M059J (cell line): ENCODE measurements around the gene UBE2J2. TPM values are rescaled to one million over a fixed set of nuclear protein-coding genes. Genes with fewer than 3 reads are reported as not detected.
A peak's percentile ranks its signal among the peaks of the same experiment; 100 is the strongest.

ENCODE experiments used
- DNase-seq: peaks from one replicate; pipeline ENCODE4 v3.0.0-alpha.2; 2012; ENCODE audit warnings: low read depth
- total RNA-seq: library from RNA; depleted of rRNA; stranded (reverse); fragments of >200 nt; shearing (Covaris generic); gene quantifications from 2 replicates; pipeline ENCODE4 v1.2.3, GENCODE V29; 2014

The UBE2J2 gene
- total RNA-seq, 1 experiment from 2014 or later: 59.5 TPM

DNA sequence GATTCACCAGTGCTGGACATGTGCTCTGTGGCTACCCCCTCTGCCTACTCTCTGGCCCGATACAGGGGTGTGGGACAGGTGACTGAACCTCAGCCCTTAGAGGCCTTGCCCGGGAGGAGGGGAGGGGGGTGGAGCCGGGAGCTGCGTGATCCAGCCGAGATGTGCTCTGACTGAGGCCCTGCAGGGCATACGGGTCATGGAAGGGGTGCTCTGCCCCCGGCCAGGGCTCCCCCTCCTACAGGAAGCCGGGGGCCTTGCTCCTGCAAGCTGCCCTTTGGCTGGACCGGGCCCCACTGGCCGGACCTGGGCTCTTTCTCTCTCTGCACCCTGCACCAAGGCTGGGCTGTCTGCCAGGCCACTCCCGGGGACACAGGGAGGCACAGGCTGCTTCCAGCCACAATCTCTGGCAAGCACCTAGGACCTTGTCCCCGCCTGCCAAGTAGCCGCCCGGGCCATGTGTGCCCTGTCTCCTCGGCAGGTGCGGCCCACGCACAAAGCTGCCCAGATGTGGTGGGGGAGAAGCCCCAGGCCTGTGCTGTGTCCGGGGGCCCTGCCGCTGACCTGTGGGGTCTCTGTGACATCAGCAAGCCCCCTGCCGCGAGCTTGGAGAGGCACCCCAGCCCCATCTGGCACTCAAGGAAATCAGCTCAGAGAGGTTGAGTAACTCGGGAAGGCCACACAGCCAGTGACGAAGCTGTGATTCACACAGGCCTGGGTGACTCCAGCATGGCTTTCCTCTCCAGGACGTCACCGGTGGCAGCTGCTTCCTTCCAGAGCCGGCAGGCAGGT, 8.1 kb upstream of the UBE2J2 start:
- peak; percentile 84 for DNase-seq

DNA sequence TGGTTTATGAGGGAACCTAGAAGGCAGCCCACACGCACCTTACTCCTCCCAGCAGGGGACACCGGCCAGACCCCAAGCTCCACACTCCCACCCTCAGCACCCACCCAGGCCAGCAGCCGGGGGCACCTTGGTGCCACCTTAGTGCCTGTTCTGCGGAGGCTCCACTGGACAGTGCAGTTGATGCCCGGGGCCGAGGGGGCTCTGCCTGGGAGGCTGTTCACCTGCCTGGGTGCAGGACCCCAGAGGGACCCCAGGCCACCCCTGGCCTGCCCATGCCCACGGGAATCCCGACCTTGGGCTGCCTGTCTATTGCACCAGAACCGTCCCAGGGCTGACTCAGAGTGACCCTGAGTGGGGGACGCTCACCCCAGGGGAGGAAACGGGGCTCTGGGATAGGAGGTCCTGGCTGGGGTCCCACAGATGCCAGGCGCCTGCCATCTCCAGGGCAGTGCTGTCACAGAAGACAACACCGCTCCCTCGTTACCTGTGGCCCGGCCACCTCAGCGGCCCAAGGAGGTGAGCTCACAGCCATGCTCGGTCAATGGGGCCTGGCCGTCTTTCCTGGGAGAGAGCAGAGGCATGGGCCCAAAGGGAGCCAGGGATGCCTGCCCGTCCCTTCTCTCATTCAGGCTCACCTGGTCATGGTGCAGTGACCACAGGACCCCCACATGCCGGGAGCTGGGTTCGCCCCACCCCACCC, 7.3 kb upstream of the UBE2J2 start:
- DNase-seq: no peak

DNA sequence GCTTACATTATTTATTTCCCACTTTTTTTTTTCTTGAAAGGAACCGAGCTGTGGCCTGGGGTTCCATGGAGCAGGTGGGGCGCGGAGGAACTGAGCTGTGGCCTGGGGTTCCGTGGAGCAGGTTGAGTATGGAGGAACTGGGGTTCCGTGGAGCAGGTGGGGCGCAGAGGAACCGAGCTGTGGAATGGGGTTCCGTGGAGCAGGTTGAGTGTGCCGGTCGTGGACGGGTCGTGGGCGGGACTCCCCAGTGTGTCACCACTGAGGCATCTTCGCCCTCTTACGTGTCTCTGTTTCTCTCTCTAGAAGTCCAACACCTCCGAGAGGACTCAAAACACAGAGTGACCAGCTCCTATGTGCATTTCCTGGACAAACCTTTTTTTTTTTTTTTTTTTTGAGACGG, 5.4 kb upstream of the UBE2J2 start:
- DNase-seq: no peak

DNA sequence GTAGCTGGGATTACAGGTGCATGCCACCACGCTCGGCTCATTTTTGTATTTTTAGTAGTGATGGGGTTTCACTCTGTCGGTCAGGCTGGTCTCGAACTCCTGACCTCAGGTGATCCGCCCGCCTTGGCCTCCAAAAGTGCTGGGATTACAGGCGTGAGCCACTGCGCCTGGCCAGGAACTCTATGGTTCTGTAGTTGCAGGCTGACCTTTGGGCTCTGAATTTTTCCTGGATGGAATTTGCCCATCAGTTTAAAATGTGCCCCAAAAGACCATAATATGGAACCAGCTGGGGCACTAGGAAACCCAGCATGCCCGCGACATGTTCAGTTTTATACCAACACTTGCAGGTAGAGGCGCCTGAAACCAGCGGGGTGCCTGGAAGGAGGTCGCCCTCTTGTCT, 5.0 kb upstream of the UBE2J2 start:
- no peak for DNase-seq

DNA sequence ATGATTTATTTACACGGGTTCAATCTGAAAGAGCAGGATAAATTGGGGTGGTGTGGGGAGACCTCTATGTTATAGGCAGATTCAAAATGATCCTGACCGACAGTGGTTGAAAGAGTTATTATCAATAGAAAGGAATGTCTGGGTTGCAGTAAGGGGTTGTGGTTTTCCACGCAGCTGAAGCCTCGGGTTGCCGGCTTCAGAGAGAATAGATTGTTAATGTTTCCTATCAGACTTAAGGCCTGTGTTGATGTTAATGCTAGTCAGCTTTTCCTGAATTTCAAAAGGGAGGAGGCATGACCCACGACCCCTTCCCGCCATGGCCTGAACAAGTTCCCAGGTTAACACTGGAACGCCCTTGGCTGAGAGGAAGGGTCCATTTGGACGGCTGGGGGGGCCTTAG, 2.2 kb upstream of the UBE2J2 start:
- no peak for DNase-seq

DNA sequence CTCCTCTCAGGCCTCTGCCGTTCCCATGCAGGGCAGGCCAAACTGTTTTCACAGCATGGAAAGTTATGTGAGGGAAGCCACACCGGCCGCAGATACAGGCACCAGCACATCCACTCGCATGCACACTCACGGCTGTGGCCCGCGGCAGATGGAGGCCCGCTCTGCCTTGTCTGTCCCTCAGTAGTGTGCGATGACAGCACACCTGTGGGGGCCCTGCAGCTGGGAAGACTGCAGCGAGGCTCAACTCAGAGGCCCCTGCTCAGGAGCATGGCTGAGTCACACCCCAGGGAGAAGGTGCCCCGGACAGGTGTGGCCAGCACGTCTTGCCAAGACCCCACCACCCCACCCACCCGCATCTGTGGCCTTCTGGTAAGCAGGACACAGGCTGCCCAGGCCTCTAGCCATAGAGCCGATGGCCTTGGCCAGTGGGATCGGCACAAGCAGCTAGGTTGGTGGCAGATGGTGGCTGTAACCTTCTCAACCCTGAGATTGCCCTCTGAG, 1.3 kb upstream of the UBE2J2 start:
- DNase-seq: no peak

DNA sequence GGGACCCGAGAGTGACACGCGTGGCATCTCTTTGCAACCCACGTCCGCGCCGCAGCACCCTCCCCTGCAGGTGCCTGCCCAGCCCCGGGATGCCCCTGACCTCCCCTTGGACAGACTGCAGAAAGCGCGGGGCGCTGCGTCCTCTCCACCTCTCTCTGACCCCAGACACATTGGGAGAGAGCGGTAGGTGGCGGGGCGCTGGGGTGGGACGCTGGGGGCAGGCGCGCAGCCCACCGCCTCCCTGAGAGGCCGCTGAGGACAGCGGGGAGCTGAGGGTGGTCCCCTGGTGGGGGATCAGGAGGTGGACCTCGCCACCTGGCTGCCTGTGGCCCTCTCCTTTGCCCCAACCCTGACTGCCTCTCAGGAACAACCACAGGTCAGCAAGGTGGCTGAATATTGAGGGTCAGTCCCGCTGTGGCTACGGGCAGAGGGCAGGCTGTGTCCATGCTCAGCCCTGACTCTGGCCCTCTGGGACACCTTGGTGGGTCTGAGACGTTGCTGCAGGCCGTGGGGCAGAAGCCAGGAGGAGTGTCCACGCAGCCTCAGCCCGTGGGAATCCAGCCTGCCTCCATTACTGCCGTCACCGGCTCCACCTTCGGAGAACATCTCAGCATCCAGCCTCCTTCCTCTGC, 761 bp upstream of the UBE2J2 start:
- DNase-seq: no peak

DNA sequence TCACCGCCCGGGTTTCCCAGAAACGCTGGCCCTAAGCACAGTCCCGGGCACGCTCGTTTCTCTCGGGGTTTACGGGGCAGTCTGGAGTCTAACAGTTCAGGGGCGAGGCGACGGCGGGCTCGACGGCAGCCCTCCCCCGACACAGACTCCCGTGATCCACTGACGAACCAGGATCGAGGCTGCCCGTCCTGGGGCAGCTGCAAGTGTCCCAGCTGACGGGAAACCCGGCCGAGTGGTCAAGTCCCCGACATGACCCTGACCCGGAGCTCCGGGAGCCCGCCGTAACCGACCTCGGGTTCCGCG, 494 bp downstream of the UBE2J2 start:
- DNase-seq: no peak

DNA sequence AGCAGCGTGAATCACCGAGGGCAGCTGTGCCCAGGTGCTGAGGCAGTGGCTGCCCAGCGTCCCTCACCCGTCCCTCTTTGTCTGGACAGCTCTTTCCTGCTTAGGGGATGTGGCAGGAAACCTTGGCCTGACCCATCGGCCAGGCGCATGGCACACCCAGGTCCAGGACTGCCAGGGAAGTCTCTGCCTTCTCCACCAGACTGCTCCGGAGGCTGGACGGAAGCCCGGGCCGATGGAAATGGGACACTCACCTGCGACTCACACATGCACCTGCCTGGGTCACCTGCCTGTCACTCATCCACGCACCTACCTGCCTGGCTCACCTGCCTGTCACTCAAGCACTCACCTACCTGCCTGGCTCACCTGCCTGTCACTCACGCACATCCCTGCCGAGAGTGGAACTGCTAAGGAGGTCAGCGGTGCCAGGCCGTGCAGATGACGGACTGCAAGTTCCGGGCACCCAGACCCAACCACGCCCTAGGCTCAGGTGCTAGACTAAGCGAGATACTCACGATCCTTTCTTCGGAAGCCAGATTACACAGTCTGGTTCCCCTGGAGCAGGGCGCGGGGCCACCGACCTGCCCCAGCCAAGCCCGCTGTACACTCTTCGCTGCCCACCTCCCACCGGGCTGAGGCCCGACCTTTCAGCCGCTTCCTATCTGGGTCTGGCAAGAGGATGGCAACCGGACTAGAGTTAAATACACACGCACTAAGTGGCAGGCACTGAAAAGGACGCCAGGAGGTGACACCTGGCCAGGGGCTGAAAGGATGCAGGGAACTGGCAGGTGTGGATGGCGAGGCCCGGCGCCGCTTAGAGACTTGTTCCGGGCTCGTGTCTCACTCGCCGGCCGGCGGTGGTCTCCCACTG, 1.1 kb downstream of the UBE2J2 start:
- no peak for DNase-seq

DNA sequence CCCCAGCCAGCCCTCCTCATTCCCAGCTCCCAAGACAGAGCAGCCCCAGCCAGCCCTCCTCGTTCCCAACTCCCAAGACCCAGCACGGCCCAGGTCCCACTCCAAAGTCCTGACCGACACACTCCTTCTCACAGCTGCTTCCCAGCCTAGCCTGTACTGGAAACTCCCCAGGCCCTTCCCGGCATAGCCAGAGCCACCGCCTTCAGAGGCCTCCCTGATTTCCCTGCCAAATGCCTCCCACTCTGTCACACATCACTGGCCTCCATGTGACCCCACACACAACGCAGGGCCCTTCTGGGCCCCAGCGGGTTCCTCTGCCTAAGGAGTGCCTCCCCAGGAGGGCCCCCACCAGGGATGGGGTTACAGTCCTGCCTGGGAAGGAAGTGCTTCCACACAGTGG, 2.8 kb downstream of the UBE2J2 start:
- DNase-seq: no peak

DNA sequence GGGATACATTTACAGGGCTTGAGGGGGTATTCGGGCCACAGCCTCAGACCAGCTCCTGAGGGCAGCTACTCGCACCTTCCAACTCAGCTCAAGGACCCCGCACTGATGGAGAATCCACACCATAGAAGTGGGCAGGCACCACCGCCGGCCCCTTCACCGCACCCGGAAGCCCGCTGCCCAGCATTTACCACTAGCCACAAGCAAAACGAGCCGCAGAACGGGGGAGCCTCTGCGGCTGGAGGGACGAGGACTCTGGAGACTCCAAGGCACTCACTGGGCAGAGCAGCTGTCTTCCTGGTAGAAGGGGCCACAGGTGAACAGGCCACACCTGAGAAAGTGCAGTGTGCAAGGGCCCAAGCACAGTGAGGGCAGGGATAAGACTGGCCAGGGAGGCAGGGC, 5.4 kb downstream of the UBE2J2 start:
- no peak for DNase-seq

DNA sequence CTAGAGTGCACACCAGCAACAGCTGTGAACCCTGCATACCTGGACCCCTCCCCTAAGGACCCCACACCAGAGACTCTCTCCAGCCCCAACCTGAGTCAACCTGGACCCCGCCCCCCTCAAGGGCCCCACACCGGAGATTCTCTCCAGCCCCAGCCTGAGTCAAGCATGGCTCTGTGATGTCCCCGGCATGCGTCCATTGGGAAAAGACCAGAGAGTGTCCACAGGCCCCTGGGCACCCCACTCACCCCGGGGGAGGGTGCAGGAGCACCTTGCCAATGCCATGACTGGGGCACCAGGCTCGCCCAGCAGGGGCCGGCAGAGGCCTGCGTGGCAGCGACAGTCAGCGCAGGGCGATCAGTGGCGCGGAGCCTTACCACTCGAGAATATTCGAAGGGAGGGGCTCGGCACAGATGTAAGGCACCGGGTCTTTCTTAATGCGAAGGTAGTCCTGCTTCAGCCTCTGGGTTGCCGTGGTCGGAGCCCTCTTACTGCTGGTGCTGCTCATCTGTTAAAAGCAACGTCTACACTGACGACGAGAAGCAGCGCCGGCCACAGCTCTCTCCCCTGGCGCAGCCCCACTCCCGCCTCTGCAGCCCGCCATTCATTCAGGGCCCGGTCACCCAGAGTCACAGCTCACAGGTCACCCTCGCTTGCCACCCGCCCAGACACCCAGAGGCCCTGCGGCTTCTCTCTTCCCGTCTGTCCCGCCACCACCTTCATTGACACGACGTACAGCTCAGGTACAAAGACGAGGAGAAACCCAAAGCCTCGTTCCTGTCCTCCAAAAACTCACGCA, 6.0 kb downstream of the UBE2J2 start:
- no peak for DNase-seq

DNA sequence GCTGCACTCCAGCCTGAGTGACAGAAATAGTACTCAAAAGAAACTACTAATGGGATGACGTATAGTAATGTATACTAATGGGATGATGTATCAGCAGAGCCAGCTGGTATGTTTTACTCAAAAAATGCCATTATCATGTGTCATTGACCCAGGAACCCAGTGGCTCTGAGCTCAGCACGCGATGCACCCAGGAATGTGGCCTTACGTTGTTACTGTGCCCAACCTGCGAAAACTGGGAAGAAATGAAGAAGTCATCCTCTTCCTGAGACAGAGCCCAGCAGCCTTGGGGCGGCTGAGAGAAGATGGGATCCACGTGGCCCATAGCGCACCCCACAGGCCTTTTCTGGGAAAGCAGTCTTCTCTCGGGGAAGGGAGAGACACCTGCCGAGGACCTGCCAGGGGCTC, 8.8 kb downstream of the UBE2J2 start:
- DNase-seq: peak; percentile 99

DNA sequence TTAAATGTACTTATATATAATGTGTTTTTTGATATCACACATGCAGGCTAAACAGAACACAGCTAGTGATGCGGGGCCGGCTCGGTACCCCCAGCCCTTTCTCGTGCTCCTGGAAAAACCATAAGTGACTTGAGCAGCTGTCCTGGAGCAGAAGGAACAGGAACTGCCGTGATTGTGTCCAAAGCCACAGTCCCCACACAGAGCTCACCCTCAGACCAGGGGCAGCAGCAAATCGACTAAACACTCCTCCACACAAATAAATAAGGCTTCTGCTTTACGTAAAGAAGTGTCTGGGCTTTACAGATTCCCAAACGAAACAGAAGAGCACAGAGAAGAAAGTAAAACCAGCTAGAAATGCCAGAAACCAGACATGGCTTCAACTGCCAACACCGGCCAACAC, 9.6 kb downstream of the UBE2J2 start:
- DNase-seq: no peak

DNA sequence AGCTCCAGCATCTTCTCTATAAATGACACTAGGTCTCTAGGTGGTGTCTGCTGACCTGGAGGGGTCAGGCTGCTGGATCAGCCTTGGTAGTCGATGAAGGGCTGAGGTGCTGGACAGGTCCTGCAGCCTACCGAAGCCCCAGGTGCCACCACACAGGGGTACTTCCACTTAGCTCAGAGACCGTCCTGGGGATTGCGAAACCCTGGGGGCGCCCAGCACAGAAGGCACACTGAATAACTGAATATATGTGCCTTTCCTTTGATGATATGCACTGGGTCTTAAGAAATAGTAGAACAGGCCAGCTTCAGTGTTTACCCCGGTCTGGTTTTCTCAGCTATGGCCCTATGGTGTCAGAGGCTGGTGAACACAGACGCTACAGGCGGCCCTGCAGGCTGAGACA, 10.9 kb downstream of the UBE2J2 start:
- DNase-seq: no peak

DNA sequence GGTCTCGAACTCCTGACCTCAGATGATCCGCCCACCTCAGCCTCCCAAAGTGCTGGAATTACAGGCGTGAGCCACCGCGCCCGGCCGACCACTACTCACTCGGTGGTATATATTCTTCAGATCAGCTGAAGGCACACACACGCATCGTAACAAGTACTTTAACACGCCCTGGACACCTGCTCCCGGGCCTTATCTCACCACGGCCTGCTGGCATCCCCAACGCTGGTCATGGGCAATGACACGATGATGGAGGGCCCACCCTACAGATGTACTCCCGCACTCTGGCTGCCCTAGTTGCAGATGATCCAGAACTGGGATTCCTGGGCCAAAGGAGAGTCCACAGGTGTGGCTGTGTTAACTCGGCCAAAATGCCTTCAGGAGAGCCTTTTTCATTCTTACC, 11.6 kb downstream of the UBE2J2 start:
- DNase-seq: no peak

DNA sequence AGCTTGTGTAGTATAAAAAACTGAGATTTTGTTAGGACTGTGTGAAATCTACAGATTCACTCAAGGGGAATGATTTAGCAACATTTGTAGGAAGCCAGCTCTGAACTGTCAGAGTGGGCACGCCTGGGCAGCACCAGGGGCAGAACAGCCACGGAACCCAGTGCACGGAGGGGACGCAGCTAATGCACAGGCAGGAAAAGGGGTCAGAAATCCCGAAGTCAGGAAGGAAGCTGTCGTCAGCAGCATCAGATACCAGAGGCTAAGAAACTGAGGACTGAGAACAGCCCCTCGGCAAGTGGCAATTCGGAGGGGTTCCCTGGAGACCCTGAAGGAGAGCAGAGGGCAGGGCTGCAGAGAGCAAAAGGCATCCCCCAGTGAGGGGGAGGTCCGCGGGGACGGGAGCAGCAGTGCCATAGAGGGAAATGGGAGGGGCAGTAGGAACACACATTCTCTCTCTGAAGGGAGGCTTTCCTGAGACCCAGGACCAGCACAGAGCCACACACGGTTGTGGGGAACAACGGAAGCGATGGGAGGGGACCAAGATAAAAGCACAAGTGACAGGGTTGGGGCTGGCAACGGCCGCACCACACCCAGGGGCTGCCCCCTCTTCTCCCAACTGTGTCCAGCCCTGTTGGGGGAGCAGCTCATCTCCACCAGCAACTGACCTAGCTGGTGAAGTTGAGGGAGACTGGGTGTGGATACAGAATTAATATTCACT, 12.7 kb downstream of the UBE2J2 start:
- DNase-seq: no peak

DNA sequence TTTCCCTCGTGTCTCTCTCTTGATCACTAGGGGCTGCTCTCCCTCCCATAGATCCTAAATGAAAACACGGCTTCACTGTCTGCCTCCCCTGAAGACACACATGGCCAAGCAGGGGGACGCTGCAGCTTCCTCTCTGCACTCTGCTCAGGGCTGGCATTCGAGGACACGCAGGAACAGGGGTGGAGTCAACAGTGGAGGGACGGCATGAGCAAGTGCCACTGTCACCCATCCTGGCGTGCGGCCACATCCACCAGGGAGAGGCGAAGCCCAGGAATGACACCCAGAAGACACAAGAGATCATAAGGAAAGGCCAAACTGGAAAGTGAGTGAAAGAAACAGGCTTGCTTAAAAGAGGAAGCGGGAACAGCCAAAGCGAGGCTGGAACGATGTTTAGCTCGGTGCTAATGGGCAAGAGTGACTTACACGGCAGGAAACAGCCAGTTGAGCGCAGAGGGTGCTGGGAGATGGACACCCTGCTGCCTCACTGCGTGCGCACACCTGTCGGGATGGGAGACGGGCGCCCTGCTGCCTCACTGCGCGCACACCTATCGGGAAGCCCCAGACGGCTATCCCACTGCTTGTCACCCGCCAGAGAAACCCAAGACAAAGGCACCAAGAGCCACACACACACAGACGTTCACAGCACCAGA, 13.6 kb downstream of the UBE2J2 start:
- no peak for DNase-seq

DNA sequence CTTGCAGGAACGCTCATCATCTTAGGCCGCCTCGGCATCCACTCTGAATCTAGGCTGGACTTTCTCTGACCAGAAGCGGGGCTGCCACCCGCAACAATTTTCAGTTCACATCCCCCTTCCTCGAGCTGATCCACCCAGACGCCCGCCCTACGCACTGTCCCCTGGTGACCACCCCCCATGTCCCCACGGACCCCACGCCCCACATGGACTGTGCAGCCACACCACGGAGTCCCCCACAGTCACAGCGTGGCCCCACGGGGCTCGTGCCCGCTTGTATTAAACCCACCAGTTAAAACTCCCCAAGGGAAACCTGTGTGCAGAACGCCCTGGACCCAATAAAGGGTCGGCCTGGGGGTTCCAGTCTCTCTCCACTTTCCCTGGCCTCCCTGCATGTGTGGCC, 14.1 kb downstream of the UBE2J2 start:
- no peak for DNase-seq

DNA sequence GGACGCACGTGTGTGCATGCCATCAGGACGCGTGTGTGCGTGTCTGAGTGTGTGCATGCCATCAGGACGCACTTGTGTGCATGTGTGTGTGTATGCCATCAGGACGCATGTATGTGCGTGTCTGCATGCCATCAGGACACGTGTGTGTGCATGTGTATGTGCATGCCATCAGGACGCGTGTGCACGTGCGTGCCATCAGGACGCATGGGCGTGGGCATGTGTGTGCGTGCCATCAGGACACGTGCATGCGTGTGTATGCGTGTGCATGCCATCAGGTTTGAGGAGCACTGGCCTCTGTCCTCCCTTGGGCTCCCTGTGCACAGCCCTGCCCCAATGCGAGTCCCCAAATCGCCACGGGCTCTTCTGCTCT, 14.6 kb downstream of the UBE2J2 start:
- DNase-seq: no peak
